Mesothelial cell of epicardium (in vitro differentiated cells): Measurements from ENCODE around the gene GPR42. TPM values are rescaled to one million over a fixed set of nuclear protein-coding genes. Genes with fewer than 3 reads are reported as not detected.

Source experiments
- DNase-seq, 2 experiments: peaks; one replicate each; pipeline ENCODE4 v3.0.0; 2021; ENCODE audit warnings: low spot score in 2 of 2; ENCODE audit not compliant: unreplicated experiment in 2 of 2
- H3K27ac Mint-ChIP-seq: 2 replicates; pipeline ENCODE4 v1.8.0; 2021; ENCODE audit warnings: mixed read lengths
- H3K27me3 Mint-ChIP-seq: 2 replicates; pipeline ENCODE4 v1.8.0; 2021; ENCODE audit warnings: low read depth, mixed read lengths
- H3K36me3 Mint-ChIP-seq: 2 replicates; pipeline ENCODE4 v1.8.0; 2021; ENCODE audit warnings: mixed read lengths
- H3K4me1 Mint-ChIP-seq: 2 replicates; pipeline ENCODE4 v1.8.0; 2021; ENCODE audit warnings: mixed read lengths
- H3K4me3 Mint-ChIP-seq: 2 replicates; pipeline ENCODE4 v1.8.0; 2021; ENCODE audit warnings: mild to moderate bottlenecking, moderate library complexity, mixed read lengths
- H3K9me3 Mint-ChIP-seq: 2 replicates; pipeline ENCODE4 v1.8.0; 2021; ENCODE audit warnings: mixed read lengths
- CTCF ChIP-seq: fragments of 200-600 bp; sonication (generic); IDR thresholded peaks from one replicate; pipeline ENCODE4 v1.5.0; 2021; ENCODE audit warnings: antibody characterized with exemption; ENCODE audit not compliant: unreplicated experiment
- total RNA-seq: library from RNA; stranded (reverse); gene quantifications from 3 replicates; pipeline ENCODE4 v1.2.1, GENCODE V29; 2021

Gene GPR42
- total RNA-seq, 1 donor from 2014 or later: not detected

- Mint-ChIP-seq H3K27ac (no peak overlapping the region), H3K36me3 (no peaks in the 10 kb centered on the region), H3K4me3 (no peak overlapping the region), H3K9me3 (no peaks in the 10 kb centered on the region), H3K4me1 (peaks cover 8% of the 10 kb centered on the region), H3K27me3 (peaks cover 42% of the 10 kb centered on the region)
- no peak for TF ChIP-seq CTCF
- no peak for DNase-seq
These were observed 38.3 kb downstream of the GPR42 start for GRCh38 chr19:35409191-35409590.

- TF ChIP-seq CTCF: no peak
- peaks cover 47% of the 10 kb centered on the region for H3K27me3 Mint-ChIP-seq
- no peaks in the 10 kb centered on the region for H3K36me3 Mint-ChIP-seq
- peaks cover 6% of the 10 kb centered on the region for H3K4me1 Mint-ChIP-seq
- no peak overlapping the region for H3K4me3 Mint-ChIP-seq
- H3K27ac Mint-ChIP-seq: no peak overlapping the region
- H3K9me3 Mint-ChIP-seq: no peaks in the 10 kb centered on the region
- no peak for DNase-seq
These were observed 39.6 kb downstream of the GPR42 start for GRCh38 chr19:35410487-35410886.

GRCh38 chr19:35414442-35414841, 43.6 kb downstream of the GPR42 start:
- no peak overlapping the region for H3K4me3 Mint-ChIP-seq
- peaks cover 59% of the 10 kb centered on the region for H3K27me3 Mint-ChIP-seq
- no peak overlapping the region for H3K27ac Mint-ChIP-seq
- no peak for TF ChIP-seq CTCF
- H3K9me3 Mint-ChIP-seq: no peaks in the 10 kb centered on the region
- H3K36me3 Mint-ChIP-seq: no peaks in the 10 kb centered on the region
- DNase-seq: no peak
- H3K4me1 Mint-ChIP-seq: peaks cover 9% of the 10 kb centered on the region

GRCh38 chr19:35416331-35416730, 45.5 kb downstream of the GPR42 start:
- no peak for TF ChIP-seq CTCF
- Mint-ChIP-seq H3K9me3 (no peaks in the 10 kb centered on the region), H3K27ac (no peak overlapping the region), H3K4me1 (peaks cover 9% of the 10 kb centered on the region), H3K27me3 (peaks cover 52% of the 10 kb centered on the region), H3K36me3 (no peaks in the 10 kb centered on the region), H3K4me3 (no peak overlapping the region)
- DNase-seq: no peak

- Mint-ChIP-seq H3K4me1 (peaks cover 6% of the 10 kb centered on the region), H3K4me3 (no peak overlapping the region), H3K36me3 (no peaks in the 10 kb centered on the region), H3K9me3 (no peaks in the 10 kb centered on the region), H3K27ac (no peak overlapping the region), H3K27me3 (peaks cover 48% of the 10 kb centered on the region)
- no peak for TF ChIP-seq CTCF
- no peak for DNase-seq
These were observed 46.4 kb downstream of the GPR42 start for GRCh38 chr19:35417278-35417677.

GRCh38 chr19:35417713-35418534, 47.1 kb downstream of the GPR42 start:
- H3K9me3 Mint-ChIP-seq: no peaks in the 10 kb centered on the region
- H3K27me3 Mint-ChIP-seq: peaks cover 42% of the 10 kb centered on the region
- no peak for TF ChIP-seq CTCF
- DNase-seq: no peak
- H3K36me3 Mint-ChIP-seq: no peaks in the 10 kb centered on the region
- H3K27ac Mint-ChIP-seq: no peak overlapping the region
- peaks cover 6% of the 10 kb centered on the region for H3K4me1 Mint-ChIP-seq
- H3K4me3 Mint-ChIP-seq: no peak overlapping the region
